ENCODE results near the gene RPL13. TPM values are rescaled to one million over a fixed set of nuclear protein-coding genes. Genes with fewer than 3 reads are reported as not detected.
"Not testable (repeated sequence)": the region's sequence is repeated elsewhere in the genome, so short reads cannot be mapped to it uniquely, and the experiment has no call there.

The RPL13 gene
- total RNA-seq, 4 donors from 2014 or later, result 3,143 to 7,972 (median 4,864) TPM

- TF ChIP-seq POLR2A (IDR thresholded peaks at IDR 0.05) (no peak), CTCF (IDR thresholded peaks at IDR 0.05) (no peak)
- WGBS, 2 donors, result 73 to 78% methylated on average over 15 to 23 of the region's 30 CpGs
- Histone ChIP-seq H3K27ac (no peak overlapping the region), H3K4me1 (peaks cover 17 to 37% (median 23%) of the 10 kb centered on the region in 3 donors), H3K36me3 (no peaks in the 10 kb centered on the region), H3K27me3 (peaks cover 4 to 68% (median 8%) of the 10 kb centered on the region in 4 donors), H3K9me3 (no peaks in the 10 kb centered on the region), H3K4me3 (no peak overlapping the region)
- no peak for DNase-seq
- intact Hi-C loops (cut with DNase I), result no loop called here
Observed at GRCh38 chr16:89570342-89570923, 10.0 kb downstream of the RPL13 start.

GRCh38 chr16:89570983-89571598 lies 10.6 kb downstream of the RPL13 start:
- H3K4me3 ChIP-seq; DNase-seq; H3K36me3 ChIP-seq; intact Hi-C loops (cut with DNase I); H3K9me3 ChIP-seq; H3K27ac ChIP-seq: not testable (repeated sequence)
- Histone ChIP-seq H3K4me1 (peaks cover 14 to 37% (median 23%) of the 10 kb centered on the region in 3 donors), H3K27me3 (peaks cover 7 to 75% (median 9%) of the 10 kb centered on the region in 4 donors)
- WGBS, 2 donors, result 74% methylated on average over 21 of the region's 36 CpGs; no CpG with 5 or more reads in 1 of the 2 donors

GRCh38 chr16:89571636-89572035 lies 11.2 kb downstream of the RPL13 start:
- no peak overlapping the region for H3K27ac ChIP-seq
- H3K4me3 ChIP-seq, result no peak overlapping the region
- DNase-seq, result no peak
- TF ChIP-seq POLR2A (IDR thresholded peaks at IDR 0.05), result no peak
- no peak for TF ChIP-seq CTCF (IDR thresholded peaks at IDR 0.05)
- intact Hi-C loops (cut with DNase I), result no loop called here
- WGBS, 2 donors, result 63 to 64% methylated on average over 5 to 7 of the region's 18 CpGs
- peaks cover 7 to 81% (median 11%) of the 10 kb centered on the region in 4 donors for H3K27me3 ChIP-seq
- H3K36me3 ChIP-seq, result no peaks in the 10 kb centered on the region
- H3K4me1 ChIP-seq, result peaks cover 15 to 38% (median 23%) of the 10 kb centered on the region in 3 donors
- H3K9me3 ChIP-seq, result no peaks in the 10 kb centered on the region

DNA sequence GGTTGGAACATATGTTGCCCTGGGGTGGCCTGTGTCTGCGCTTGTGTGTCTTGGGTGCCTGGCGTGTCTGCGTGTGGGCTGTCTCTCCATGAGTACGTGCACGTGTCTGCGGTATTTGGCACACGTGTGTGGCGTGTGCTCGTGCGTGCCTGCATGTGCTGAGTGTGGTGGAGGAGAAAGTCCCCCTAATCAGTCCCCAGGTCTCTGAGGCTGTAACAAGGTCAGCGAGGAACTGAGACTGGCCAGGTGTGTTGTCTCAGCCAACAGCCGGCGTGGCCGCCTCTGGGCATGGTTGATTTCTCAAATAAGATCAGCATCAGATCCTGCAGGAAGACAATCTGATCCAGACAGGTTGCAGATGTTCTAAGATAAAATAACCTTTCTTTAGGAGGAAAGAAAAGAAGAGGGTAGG lies 11.6 kb downstream of the RPL13 start:
- 30 to 32% methylated on average over 14 of the region's 14 CpGs for WGBS, 2 donors
- H3K27me3 ChIP-seq, result peaks cover 7 to 85% (median 11%) of the 10 kb centered on the region in 4 donors
- TF ChIP-seq POLR2A (IDR thresholded peaks at IDR 0.05) (no peak), CTCF (IDR thresholded peaks at IDR 0.05) (no peak)

GRCh38 chr16:89572485-89573205 lies 12.2 kb downstream of the RPL13 start:
- TF ChIP-seq POLR2A (IDR thresholded peaks at IDR 0.05) (no peak), CTCF (IDR thresholded peaks at IDR 0.05) (no peak)
- DNase-seq, result no peak
- H3K36me3 ChIP-seq, result no peaks in the 10 kb centered on the region
- 66% methylated on average over 9 to 11 of the region's 19 CpGs for WGBS, 2 donors
- H3K27me3 ChIP-seq, result peaks cover 7 to 91% (median 11%) of the 10 kb centered on the region in 4 donors
- peaks cover 15 to 39% (median 23%) of the 10 kb centered on the region in 3 donors for H3K4me1 ChIP-seq
- no peaks in the 10 kb centered on the region for H3K9me3 ChIP-seq
- H3K27ac ChIP-seq, result no peak overlapping the region
- H3K4me3 ChIP-seq, result no peak overlapping the region
- intact Hi-C loops (cut with DNase I), result no loop called here

More for the DNA sequence above, 11.6 kb downstream of the RPL13 start:
- H3K36me3 ChIP-seq, result no peaks in the 10 kb centered on the region
- peaks cover 15 to 39% (median 23%) of the 10 kb centered on the region in 3 donors for H3K4me1 ChIP-seq
- no peak for DNase-seq
- intact Hi-C loops (cut with DNase I), result no loop called here
- H3K4me3 ChIP-seq, result no peak overlapping the region
- H3K27ac ChIP-seq, result no peak overlapping the region
- H3K9me3 ChIP-seq, result no peaks in the 10 kb centered on the region

All from esophagus squamous epithelium (tissue), 5 donors.